GM19397 (cell line): ENCODE results near the gene ANGPTL4.
A peak's percentile ranks its signal among the peaks of the same experiment; 100 is the strongest.
"Not testable (repeated sequence)": the region's sequence is repeated elsewhere in the genome, so short reads cannot be mapped to it uniquely, and the experiment has no call there.

Source experiments
- ATAC-seq: cut with Tn5 transposase; IDR thresholded peaks from one replicate; pipeline ENCODE4 v1.9.1; 2021; ENCODE audit warnings: mild to moderate bottlenecking, moderate library complexity; ENCODE audit not compliant: unreplicated experiment

Gene ANGPTL4, protein sequence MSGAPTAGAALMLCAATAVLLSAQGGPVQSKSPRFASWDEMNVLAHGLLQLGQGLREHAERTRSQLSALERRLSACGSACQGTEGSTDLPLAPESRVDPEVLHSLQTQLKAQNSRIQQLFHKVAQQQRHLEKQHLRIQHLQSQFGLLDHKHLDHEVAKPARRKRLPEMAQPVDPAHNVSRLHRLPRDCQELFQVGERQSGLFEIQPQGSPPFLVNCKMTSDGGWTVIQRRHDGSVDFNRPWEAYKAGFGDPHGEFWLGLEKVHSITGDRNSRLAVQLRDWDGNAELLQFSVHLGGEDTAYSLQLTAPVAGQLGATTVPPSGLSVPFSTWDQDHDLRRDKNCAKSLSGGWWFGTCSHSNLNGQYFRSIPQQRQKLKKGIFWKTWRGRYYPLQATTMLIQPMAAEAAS

DNA sequence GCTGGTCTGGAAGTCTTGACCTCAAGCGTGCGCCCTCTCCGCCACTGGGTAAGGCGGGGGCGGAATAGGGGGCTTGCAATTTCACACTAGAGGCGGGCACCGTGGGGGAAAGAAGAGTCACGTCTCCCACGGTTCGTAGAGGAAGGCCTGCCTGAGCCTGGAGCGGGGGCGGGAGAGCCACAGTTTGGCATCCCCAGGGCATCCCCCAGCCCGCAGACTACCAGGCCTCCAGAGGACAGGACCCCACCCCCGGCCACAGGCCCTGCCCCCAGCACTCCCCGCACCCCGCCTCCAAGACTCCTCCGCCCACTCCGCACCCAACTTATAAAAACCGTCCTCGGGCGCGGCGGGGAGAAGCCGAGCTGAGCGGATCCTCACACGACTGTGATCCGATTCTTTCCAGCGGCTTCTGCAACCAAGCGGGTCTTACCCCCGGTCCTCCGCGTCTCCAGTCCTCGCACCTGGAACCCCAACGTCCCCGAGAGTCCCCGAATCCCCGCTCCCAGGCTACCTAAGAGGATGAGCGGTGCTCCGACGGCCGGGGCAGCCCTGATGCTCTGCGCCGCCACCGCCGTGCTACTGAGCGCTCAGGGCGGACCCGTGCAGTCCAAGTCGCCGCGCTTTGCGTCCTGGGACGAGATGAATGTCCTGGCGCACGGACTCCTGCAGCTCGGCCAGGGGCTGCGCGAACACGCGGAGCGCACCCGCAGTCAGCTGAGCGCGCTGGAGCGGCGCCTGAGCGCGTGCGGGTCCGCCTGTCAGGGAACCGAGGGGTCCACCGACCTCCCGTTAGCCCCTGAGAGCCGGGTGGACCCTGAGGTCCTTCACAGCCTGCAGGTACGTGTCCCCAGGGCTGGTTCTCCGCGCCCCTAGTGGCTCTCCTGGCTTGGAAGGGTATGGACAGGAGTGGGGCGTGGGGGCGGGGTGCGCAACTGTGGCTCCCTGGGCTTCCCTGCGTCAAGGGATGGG lies at the start of gene ANGPTL4:
TSS of gene ANGPTL4 (plus strand) at position 353 of the 969 bp plus-strand sequence. CDS start at position 520, 167 bp downstream.
- no peak for ATAC-seq

DNA sequence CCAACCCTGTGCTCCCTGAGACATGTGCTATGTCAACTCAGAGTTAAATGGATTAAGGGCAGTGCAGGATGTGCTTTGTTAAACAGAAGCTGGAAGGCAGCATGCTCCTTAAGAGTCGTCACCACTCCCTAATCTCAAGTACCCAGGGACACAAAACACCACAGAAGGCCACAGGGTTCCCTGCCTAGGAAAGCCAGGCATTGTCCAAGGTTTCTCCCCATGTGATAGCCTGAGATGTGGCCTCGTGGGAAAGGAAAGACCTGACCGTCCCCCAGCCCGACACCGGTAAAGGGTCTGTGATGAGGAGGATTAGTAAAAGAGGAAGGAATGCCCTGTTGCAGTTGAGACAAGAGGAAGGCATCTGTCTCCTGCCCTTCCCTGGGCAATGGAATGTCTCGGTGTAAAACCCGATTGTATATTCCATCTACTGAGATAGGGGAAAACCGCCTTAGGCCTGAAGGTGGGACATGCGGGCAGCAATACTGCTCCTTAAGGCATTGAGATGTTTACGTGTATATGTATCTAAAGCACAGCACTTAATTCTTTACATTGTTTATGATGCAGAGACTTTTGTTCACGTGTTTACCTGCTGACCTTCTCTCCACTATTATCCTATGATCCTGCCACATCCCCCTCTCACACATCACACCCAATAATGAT lies 48.8 kb upstream of the ANGPTL4 start:
- ATAC-seq: not testable (repeated sequence)

DNA sequence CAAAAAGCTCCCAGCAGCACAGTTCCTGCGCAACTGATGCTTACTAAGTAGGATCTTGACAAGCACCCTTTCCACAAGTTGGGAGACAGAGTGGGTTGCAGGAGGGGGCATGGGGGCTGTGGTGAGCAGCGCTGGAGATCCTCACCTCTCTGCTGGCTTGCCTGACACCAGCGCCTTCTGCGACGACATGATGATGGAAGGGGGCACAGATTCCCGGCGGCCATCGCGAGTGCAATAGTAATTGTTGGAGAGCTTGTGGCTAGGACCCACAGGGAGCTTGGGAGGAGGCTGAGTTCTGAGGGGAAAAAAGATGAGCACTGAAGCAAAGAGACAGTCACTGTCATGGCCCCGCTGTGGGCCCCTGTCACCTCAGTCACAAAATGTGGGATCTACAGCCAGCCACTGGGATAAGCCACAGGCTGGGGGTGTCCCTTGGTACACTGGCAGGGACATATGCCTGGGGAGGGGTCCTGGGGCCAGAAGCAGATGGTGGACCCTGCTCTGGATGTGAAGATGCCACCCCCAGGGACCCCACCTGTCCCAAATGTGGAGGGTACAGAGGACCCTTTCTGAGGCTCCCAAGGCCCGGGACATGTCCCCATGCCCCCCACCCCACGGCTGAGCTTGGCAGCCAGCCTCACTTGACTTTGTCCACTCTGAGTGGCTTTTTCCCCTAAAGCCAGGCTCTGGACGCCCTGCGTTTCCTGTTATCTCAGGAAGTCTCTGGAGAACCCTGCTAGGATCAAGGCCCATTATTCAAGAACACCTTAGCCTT lies 47.4 kb upstream of the ANGPTL4 start:
- no peak for ATAC-seq

DNA sequence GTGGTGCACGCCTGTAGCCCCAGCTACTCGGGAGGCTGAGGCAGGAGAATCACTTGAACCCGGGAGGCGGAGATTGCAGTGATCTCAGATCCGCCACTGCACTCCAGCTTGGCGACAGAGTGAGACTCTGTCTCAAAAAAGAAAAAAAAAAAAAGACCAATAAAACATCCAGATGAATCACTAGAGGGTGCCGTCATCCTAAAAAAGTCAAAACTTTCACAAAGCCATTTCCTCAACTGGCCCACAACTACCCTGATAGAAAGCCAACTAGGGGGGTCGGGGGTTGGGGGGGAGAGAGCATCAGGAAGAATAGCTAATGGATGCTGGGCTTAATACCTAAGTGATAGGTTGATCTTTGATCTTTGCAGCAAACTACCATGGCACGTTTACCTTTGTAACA lies 45.1 kb upstream of the ANGPTL4 start:
- ATAC-seq: not testable (repeated sequence)

DNA sequence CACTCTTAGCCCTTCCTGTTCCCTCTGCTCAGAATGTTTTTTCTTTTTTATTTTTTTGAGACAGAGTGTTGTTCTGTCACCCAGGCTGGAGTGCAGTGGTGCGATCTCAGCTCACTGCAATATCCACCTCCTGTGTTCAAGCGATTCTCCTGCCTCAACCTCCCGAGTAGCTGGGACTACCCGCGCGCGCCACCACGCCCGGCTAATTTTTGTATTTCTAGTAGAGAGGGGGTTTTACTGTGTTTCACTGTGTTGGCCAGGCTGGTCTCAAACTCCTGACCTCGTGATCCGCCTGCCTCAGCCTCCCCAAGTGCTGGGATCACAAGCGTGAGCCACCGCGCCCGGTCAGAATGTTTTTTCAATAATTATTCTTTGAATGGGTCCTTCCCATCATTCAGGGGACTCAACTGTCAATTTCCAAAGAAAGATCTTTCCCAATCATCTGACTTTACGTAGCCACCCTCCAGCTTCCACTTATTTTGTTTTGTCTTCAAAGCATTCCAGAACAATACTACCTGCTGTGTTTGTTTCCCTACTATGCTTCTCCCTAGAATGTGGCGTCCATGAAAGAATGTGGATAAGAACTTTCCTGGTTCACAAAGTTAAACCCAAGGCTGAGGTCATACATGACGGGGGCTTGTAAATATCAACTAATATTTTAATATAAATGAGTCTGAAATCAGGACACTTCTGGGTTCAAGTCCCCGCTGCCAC lies 44.0 kb upstream of the ANGPTL4 start:
- no peak for ATAC-seq

DNA sequence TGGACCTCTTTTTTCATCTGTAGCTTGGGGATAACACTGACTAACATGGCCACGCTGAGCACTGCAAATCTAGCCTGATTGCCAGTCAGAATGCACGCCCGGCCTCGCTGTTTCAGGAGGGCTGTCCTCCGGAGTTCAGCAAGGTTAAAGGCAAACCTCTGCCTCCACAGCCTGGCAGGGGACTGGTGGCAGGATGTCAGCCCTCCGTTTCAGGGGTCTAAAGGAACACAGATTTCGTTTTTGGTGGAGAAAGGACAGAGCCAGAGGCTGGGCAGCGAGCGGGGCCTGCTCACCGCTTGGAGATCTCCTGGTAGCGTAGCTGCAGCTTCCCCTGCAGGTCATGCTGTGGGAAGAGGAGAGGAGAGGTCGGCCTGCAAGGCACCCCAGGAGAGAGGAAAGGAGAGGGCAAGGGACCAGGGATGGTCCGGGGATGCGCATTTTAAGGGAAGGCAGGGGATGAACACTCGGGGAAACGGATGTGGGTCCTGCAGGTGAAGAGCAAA lies 43.3 kb upstream of the ANGPTL4 start:
- peak; percentile 23 for ATAC-seq

DNA sequence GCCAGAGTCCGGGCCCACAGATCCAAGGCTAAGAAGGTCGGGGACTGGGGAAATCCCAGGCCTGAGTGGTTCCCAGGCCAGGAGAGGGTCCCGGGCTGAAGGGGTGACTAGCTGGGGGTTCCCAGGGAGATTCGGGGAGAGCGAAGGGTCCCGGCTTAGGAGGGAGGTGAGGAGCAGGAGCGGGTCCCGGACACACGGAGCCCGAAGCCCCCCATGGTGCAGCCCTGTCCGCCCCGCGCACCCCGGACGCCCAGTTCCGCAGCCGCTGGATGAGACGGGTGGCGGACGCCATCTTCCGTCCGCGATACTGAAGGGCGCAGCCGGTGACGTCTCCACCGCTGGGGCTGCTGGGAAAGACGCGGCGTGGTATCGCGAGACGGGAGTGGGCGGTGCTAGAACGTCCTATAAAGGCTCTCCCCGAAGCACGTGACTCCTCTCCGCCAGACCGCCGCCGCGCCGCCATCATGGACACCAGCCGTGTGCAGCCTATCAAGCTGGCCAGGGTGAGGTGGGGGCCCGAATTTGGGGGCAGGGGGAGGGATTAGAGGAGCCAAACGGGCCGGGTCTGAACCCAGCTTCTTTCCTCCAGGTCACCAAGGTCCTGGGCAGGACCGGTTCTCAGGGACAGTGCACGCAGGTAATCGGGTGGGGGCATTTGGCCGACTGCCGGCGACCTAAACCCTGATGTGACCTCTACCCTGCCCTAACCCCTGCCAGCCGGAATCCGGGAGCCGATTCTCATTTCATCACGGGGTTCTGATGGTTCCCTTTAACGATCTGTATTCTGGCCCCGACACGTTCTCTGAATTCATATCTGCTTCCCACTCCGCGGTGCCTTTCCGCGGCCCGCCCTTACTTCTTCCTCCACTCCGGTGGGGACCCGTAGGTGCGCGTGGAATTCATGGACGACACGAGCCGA lies 42.6 kb upstream of the ANGPTL4 start, which contains the start of the genes NDUFA7 and RPS28:
TSS of gene NDUFA7 (minus strand) at position 309 of the 919 bp plus-strand sequence. CDS start at position 292, 17 bp downstream.
TSS of gene RPS28 (plus strand) at position 430 of the 919 bp plus-strand sequence. CDS start at position 465, 35 bp downstream.
- ATAC-seq: peak; percentile 90

DNA sequence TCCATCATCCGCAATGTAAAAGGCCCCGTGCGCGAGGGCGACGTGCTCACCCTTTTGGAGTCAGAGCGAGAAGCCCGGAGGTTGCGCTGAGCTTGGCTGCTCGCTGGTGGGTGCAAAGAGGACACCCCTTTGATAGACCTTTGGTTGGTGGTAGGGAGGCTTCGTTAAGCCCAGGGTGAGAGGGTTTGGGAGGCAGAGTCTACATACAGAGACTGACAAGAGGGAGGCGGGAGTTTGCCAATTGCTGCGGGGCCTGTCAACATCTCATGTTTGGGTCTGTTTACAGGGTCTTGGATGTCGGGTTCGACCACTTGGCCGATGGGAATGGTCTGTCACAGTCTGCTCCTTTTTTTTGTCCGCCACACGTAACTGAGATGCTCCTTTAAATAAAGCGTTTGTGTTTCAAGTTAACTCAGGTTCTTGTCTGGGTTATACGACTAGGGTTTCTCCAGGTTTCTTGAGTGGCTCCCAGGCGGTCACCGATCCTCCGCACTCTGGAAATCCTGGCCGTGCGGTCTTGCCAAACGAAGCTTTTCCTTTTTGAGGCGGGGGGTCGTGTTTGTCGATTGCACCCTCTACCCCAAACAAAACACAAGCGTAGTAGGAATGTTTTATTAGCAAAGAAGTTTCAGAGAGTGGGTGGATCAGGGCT lies 41.8 kb upstream of the ANGPTL4 start:
- ATAC-seq: no peak

DNA sequence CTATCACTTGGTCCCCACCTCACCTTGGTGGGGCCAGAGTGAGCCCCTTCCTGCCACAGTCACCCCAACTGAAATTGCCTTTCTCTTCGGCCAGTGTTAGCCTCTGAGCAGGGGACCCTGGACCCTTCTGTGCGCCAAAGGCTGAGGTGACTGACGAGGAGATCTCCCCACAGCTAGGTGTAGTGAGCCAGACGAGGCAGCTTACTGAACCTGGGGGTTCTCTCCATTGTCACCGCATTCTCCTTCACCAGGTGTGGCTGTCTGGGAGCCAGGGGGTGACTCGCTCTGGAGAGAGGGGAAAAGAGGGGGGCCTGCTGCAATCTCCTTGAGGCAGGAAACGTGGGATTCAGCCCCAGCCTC lies 41.3 kb upstream of the ANGPTL4 start:
- no peak for ATAC-seq

DNA sequence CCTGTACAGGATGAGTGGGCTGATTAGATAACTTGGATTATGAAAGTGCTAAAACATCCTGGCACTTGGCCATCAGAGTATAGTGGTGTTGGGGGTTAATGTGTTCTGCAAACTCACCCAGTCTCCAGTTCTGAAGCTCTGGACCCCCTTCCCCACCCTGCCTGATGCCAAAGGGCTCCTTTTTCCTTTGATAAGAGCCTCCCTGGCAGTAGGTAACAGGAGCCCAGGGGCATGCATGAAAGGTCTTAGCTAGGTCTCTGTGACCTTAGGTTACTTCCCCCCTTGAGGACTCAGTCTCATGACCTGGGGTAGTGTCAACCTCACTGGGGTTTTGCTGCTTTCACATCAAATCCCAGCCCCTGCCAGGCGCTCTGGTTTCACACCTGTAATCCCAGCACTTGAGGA lies 40.2 kb upstream of the ANGPTL4 start:
- ATAC-seq: no peak

DNA sequence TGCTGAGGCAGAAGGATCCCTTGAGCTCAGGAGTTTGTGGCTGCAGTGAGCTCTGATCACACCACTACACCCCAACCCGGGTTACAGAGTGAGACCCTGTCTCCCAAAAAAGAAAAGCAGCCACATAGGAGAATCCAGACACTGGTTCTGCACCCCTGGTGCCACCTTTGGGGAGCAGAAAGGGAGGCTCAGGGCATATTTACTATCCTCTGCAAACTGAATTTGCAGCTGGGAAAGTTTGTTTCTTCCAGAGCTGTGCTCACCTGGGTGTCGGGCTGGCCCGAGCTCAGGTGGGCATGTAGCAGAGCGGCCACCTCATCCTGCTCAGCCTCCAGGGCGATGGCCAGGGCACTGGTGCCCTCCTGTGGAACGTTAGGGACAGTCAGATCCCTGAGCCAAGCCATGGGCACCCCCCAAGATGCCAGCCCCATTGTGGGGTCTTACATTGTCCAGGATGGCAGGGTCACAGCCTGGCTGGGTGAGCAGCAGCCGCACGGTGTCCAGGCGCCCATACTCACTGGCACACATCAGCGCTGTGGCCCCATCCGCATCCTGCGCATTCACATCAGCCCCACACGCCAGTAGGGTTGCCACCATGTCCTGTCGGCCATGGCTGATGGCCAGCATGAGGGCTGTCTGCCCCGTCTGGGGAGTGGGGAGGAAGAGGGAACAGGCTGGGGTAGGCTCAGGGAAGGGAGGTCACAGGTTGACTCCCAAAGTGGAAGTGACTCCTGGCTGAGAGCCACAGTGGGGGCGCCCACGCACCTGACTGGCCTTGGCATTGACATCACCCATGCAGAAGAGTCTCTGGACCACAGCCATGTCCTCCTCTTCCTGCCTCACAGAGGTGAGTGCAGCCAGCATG lies 39.5 kb upstream of the ANGPTL4 start:
- no peak for ATAC-seq

DNA sequence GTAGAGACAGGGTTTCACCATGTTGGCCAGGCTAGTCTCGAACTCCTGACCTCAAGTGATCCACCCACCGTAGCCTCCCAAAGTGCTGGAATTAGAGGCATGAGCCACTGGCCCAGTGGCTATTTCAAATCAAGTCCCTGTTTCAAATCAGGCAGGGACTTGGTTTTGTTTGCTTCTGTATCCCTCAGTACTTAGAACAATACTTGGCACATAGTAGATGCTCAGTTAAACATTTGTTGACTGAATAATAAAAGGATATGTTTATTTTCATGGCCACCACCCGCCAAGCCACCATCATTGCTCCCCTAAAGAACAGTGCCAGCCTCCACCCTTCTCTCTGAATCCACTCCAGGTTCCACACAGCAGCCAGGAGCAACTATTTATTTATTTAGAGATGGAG lies 38.5 kb upstream of the ANGPTL4 start:
- ATAC-seq: no peak

DNA sequence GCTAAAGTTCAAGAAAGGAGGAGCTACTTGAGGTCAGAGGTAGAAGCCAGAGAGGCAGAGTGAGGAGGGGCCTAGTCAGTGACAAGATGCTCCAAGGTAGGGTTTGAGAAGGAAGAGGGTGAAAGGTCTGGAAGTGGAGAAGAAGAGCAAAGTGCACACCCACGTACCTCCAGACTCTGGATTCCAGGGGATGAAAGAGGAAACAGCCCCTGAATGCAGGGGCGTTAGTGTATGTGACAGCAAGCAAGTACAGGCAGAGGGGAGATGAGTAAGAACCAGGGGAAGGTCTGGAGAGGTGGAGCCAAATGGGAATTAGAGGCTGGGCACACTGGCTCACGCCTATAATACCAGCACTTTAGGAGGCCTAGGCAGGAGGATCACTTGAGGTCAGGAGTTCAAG lies 34.0 kb upstream of the ANGPTL4 start:
- ATAC-seq: no peak

DNA sequence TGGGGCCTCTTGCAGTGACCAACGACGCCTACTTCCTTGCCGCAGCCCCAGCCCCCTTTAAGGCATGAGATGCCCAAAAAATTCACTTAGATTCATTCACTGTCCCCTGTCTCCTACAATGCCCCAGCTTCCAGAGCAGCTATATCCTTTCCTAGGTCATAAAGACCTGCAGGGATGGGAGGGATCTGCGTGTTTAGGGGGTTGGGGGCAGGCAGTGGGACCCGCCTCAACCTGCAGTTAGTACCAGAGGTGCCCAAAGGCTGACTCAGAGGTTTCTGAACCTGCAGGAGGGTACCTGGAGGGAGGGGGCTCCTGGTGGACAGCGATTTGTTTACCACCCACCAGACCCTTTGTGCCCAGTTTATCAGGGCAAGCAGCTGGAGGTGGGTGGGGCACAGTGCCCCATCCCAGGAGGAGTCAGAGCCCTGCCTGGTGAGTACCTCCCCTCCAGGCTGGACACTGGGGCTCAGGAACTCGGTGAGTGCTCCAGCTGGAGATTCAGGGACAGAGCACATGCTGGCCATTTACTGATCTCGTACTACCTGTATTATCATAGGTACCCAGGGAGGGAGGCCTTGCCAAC lies 32.6 kb upstream of the ANGPTL4 start:
- ATAC-seq: no peak

DNA sequence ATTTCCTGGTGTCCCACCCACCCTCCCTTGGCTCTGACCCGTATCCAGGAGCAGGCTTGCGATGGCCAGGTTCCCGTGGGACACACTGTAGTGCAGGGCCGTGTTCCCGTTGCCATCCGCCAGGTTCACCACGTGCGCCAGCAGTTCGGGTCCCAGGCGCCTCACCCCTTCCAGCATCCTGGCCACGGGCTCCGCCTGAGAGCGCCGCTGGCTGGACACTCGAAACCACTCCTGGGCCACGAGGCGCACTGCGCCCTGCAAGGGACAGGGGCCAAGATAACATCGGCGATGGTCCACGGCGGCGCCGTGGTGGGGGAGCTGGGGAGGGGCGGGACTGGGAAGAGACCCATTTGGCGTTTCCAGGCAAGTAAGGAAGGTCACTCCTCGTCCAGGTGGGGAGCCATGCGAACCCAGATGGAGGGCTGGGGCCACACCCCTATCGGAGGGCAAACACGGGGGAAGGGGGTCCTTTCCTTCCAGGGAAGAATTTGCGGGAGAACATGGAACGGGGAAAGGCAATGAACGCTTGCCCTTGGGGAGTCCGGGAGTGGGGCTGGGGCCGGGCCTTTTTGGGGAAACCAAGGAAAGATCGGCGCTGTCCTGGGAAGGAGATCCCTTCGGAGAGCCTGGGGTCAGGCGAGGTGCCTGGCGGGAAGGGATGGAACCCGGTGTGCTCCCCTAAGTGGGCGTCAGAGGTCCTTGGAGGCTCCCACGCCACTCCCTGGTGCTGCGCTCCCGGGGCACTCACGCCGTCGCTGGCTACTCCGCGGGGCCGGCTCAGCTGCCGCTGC lies 30.8 kb upstream of the ANGPTL4 start:
- ATAC-seq: no peak
